Ectodermal cell (in vitro differentiated cells): ENCODE results near the gene LCORL.

Source experiments
- H3K27ac ChIP-seq: 2 replicates; pipeline ENCODE4 v1.7.0; 2013; ENCODE audit warnings: mild to moderate bottlenecking, low read depth, low read length; ENCODE audit not compliant: insufficient read depth, poor library complexity, severe bottlenecking
- H3K27me3 ChIP-seq: 2 replicates; pipeline ENCODE4 v1.7.0; 2013; ENCODE audit warnings: mild to moderate bottlenecking, low read length; ENCODE audit not compliant: insufficient read depth, control insufficient read depth, poor library complexity, severe bottlenecking
- H3K36me3 ChIP-seq: one replicate; pipeline ENCODE4 v1.7.0; 2013; ENCODE audit warnings: low read length; ENCODE audit not compliant: control insufficient read depth, insufficient read depth
- H3K4me1 ChIP-seq: one replicate; pipeline ENCODE4 v1.7.0; 2013; ENCODE audit warnings: low read length; ENCODE audit not compliant: control insufficient read depth, insufficient read depth
- H3K4me3 ChIP-seq: 2 replicates; pipeline ENCODE4 v1.7.0; 2013; ENCODE audit warnings: low read depth, low read length, control low read depth; ENCODE audit not compliant: insufficient read depth
- H3K9me3 ChIP-seq: 2 replicates; pipeline ENCODE4 v1.7.0; 2013; ENCODE audit warnings: mild to moderate bottlenecking, low read length, moderate library complexity; ENCODE audit not compliant: control insufficient read depth
- WGBS, 2 experiments: methylation state at CpG; one replicate each; pipeline ENCODE4 v1.1.7; 2013; ENCODE audit warnings: missing lambda C conversion rate in 2 of 2; 5-methylcytosine and 5-hydroxymethylcytosine counted together

The LCORL gene

DNA sequence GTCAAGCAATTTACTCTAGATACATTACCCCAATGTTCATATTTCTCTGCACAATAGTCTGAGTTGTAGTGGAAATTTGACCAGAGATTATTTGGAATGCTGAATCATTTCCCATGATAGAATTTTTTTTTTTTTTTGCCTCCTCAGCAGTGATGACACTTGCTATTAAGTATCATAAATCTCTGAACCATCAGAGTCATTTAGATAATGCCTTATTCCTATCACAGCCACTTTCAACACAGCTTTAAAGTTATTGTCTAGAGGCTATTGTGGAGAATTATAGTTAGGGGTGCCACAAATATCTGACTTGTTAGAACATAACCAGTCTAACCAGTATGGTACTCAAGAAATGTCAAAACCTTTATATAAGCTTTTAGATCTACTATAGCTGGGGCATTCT is 79.8 kb downstream of the LCORL start:
- no peak overlapping the region for H3K4me3 ChIP-seq
- H3K36me3 ChIP-seq, result no peaks in the 10 kb centered on the region
- H3K4me1 ChIP-seq, result no peaks in the 10 kb centered on the region
- no peak overlapping the region for H3K27ac ChIP-seq
- no peaks in the 10 kb centered on the region for H3K9me3 ChIP-seq
- H3K27me3 ChIP-seq, result no peaks in the 10 kb centered on the region

DNA sequence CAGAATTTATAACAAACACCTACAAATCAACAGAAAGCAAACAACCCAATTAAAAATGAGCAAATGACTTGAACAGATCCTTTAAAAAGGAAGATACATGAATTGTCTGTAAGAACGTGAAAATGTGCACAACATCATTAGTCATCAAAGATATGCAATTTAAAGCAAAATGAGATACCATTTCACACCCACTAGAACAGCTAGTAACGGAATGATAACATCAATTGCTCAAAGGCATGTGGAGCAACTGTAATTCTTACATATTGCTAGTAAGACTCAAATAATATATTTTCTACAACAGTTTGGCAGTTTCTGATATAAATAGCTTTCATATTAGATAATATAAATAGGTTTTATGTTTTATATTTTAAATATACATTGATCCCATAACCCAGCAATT is 82.5 kb downstream of the LCORL start:
- no peak overlapping the region for H3K27ac ChIP-seq
- 96 to 100% methylated on average over 1 to 2 of the region's 2 CpGs for WGBS, 2 experiments

DNA sequence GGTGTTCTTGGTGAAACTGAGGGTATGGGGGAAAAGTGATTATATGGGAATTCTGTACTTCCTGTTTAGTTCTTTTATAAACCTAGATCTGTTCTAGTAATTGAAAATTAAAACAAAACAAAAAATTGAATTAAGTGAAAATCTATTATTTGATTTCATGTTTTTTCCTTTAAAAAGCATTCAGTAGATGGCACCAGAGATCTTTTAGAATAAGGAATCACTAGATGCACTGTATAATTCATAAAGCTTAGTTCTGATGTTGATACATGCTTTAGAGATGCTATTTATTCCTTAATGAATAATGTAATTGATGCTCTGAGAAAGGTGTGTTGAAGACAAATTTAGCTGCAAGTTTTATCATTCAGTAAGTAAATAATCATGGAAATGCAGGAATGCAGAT is 87.3 kb downstream of the LCORL start:
- H3K4me3 ChIP-seq, result no peak overlapping the region
- H3K4me1 ChIP-seq, result no peaks in the 10 kb centered on the region
- H3K27me3 ChIP-seq, result no peaks in the 10 kb centered on the region
- no peak overlapping the region for H3K27ac ChIP-seq
- H3K36me3 ChIP-seq, result no peaks in the 10 kb centered on the region
- no peaks in the 10 kb centered on the region for H3K9me3 ChIP-seq

More for the DNA sequence above, 82.5 kb downstream of the LCORL start:
- H3K4me3 ChIP-seq, result no peak overlapping the region
- H3K36me3 ChIP-seq, result no peaks in the 10 kb centered on the region
- no peaks in the 10 kb centered on the region for H3K9me3 ChIP-seq
- H3K4me1 ChIP-seq, result no peaks in the 10 kb centered on the region
- H3K27me3 ChIP-seq, result no peaks in the 10 kb centered on the region

DNA sequence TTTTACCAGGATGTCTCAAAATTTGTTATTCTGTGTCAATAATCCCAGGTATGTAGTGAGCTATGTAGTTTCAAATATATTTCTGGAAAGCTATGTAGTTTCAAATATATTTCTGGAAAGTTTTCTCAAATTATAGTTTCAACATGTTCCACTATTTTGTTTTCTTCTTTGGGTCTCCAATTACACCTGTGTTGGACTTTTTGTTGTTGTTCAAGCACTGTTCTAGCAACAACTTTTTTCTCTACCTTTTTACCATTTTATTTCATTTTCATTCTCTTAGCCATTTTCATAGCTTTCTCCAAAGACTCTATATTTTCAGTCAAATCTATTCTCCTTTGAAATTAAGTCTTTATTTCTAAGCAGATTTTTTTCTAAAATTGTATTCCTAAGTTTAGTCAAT is 88.4 kb downstream of the LCORL start:
- Histone ChIP-seq H3K27ac (no peak overlapping the region), H3K4me3 (no peak overlapping the region), H3K4me1 (no peaks in the 10 kb centered on the region), H3K9me3 (no peaks in the 10 kb centered on the region), H3K27me3 (no peaks in the 10 kb centered on the region), H3K36me3 (no peaks in the 10 kb centered on the region)

DNA sequence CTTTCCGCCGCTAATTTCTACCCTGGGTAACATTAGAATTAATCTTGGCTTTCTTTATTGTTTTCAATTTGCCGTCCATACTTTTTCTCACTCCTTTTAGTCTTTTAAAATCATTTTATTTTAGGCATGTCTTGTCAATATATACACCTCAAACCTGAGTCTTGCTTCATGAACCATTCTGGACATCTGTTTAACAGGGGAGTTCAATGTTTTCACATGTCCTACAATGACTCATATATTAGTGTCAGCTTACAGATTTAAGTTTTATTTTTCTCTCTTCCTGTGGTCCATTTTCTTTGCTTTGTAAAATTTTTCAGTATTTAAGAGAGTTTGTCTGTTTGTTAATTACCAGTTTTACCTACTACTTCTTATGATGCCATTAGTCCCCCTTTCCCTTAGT is 89.5 kb downstream of the LCORL start:
- H3K27me3 ChIP-seq, result no peaks in the 10 kb centered on the region
- 96 to 98% methylated on average over 3 of the region's 3 CpGs for WGBS, 2 experiments
- no peak overlapping the region for H3K27ac ChIP-seq
- no peaks in the 10 kb centered on the region for H3K36me3 ChIP-seq
- H3K4me1 ChIP-seq, result no peaks in the 10 kb centered on the region
- no peaks in the 10 kb centered on the region for H3K9me3 ChIP-seq
- H3K4me3 ChIP-seq, result no peak overlapping the region

DNA sequence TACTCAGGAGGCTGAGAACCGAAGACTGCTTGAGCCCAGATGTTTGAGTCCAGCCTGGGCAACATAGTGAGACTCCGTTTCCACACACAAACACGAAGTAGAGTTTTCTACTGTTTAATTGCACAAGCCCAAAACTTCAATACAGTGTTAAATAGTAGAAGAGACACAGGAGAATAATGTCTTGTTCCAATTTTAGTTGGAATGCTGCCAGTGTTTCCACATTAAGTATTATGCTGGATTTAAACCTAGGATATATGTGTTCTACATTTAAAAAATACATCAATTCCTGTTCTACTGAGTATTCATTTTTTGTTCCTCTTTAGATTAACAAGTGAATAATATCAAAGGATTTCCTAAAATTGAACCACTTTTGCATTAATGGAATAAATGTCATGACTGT is 91.3 kb downstream of the LCORL start:
- H3K27ac ChIP-seq, result no peak overlapping the region
- no peaks in the 10 kb centered on the region for H3K36me3 ChIP-seq
- H3K4me1 ChIP-seq, result no peaks in the 10 kb centered on the region
- WGBS, 2 experiments, result 93 to 98% methylated on average over 2 to 3 of the region's 3 CpGs
- no peaks in the 10 kb centered on the region for H3K9me3 ChIP-seq
- H3K27me3 ChIP-seq, result no peaks in the 10 kb centered on the region
- no peak overlapping the region for H3K4me3 ChIP-seq

DNA sequence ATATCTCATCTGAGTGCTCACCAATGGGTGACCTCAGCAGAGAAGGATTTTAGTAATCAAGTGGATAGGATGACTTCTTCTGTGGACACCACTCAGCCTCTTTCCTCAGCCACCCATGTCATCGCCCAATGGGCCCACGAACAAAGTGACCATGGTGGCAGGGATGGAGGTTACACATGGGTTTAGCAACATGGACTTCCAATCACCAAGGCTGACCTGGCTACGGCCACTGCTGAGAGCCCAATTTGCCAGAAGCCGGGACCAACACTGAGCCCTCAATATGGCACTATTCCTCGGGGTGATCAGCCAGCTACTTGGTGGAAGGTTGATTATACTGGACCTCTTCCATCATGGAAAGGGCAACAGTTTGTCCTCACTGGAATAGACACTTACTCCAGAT is 97.4 kb downstream of the LCORL start:
- Histone ChIP-seq H3K27me3 (no peaks in the 10 kb centered on the region), H3K36me3 (no peaks in the 10 kb centered on the region), H3K4me3 (no peak overlapping the region), H3K27ac (no peak overlapping the region), H3K9me3 (no peaks in the 10 kb centered on the region), H3K4me1 (no peaks in the 10 kb centered on the region)
- WGBS, 2 experiments, result 97 to 98% methylated on average over 5 of the region's 5 CpGs

DNA sequence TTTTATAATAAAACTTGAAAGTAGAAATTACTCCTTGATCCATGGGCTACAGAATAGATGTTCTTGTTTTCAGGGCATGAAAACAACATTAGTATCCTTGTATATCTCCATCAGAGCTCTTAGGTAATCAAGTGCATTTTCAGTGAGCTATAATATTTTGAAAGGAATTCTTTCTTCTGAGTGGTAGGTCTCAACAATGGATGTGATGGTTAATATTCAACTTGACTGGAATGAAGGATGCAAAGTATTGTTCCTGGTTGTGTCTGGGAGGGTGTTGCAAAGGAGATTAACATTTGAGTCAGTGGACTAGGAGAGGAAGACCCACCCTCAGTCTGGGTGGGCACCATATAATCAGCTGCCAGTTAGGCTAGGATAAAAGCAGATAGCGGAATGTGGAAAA is 100.1 kb downstream of the LCORL start:
- 92 to 97% methylated on average over 1 of the region's 1 CpG for WGBS, 2 experiments
- no peak overlapping the region for H3K4me3 ChIP-seq
- no peaks in the 10 kb centered on the region for H3K4me1 ChIP-seq
- H3K27me3 ChIP-seq, result no peaks in the 10 kb centered on the region
- H3K9me3 ChIP-seq, result no peaks in the 10 kb centered on the region
- H3K36me3 ChIP-seq, result no peaks in the 10 kb centered on the region
- no peak overlapping the region for H3K27ac ChIP-seq

DNA sequence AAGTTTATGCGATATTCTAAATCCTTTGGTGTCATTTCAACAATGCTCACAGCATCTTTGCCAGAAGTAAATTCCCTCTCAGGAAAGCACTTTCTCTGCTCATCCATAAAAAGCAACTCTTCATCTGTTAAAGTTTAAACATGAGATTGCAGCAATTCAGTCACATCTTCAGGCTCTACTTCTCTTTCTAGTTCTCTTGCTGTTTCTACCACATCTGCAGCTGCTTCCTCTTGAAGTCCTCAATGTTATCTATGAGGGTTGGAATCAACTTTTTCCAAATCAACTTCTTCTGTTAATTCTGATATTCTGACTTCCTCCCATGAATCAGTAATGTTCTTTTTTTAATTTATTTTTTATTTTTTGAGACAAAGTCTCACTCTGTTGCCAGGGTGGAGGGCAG is 100.9 kb downstream of the LCORL start:
- Histone ChIP-seq H3K36me3 (no peaks in the 10 kb centered on the region), H3K27ac (no peak overlapping the region), H3K9me3 (no peaks in the 10 kb centered on the region), H3K4me1 (no peaks in the 10 kb centered on the region), H3K27me3 (no peaks in the 10 kb centered on the region), H3K4me3 (no peak overlapping the region)
- WGBS, 2 experiments, result 91 to 96% methylated on average over 1 of the region's 1 CpG

DNA sequence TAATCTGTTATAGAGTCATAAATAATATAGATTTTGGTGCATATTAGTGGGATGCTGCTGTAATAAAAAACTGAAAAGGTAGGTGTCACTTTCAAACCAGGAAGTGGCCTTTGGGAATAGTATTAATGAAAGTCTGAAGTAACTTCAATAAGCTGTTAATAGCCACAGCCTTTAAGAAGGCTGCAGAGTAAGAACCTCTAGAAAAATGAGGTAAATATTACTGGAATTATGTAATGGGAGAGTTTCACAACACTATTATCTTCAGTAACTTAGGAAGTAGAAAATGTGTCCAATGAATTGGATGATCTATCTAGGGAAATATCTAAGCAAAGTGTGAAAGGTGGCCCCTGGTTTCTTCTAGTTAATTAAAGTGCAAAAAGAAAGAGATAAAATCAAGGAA is 106.1 kb downstream of the LCORL start:
- Histone ChIP-seq H3K36me3 (peaks cover 7% of the 10 kb centered on the region), H3K4me1 (no peaks in the 10 kb centered on the region), H3K27me3 (no peaks in the 10 kb centered on the region), H3K27ac (no peak overlapping the region), H3K4me3 (no peak overlapping the region), H3K9me3 (no peaks in the 10 kb centered on the region)

DNA sequence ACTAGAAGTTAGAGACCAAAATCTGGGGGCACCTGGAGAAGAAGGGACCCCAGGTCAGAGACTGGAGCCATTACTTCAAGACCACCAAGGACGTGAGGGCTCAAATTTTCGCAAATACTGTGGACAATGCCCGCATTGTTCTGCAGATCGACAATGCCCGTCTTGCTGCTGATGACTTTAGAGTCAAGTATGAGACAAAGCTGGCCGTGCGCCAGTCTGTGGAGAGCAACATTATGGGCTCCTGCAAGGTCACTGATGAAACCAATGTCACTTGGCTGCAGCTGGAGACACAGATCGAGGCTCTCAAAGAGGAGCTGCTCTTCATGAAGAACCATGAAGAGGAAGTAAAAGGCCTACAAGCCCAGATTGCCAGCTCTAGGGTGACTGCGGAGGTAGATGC is 109.5 kb downstream of the LCORL start:
- no peaks in the 10 kb centered on the region for H3K9me3 ChIP-seq
- H3K27ac ChIP-seq, result no peak overlapping the region
- no peaks in the 10 kb centered on the region for H3K27me3 ChIP-seq
- no peaks in the 10 kb centered on the region for H3K4me1 ChIP-seq
- peaks cover 7% of the 10 kb centered on the region for H3K36me3 ChIP-seq
- no peak overlapping the region for H3K4me3 ChIP-seq
- WGBS, 2 experiments, result 94 to 95% methylated on average over 9 of the region's 9 CpGs
